SJCRH30 (cell line): ENCODE data around the gene DHX35. TPM values are rescaled to one million over a fixed set of nuclear protein-coding genes. Genes with fewer than 3 reads are reported as not detected.

Experiments
- DNase-seq, 2 experiments: peaks; one replicate each; pipeline ENCODE4 v3.0.0-alpha.2; 2015 to 2020
- H3K27ac ChIP-seq: fragments of 250-450 bp; sonication (Bioruptor Pico); 2 replicates; pipeline ENCODE4 v1.5.1; 2020; ENCODE audit warnings: mild to moderate bottlenecking, moderate library complexity
- H3K27me3 ChIP-seq: fragments of 250-450 bp; sonication (Bioruptor Pico); 2 replicates; pipeline ENCODE4 v1.5.1; 2020; ENCODE audit warnings: mild to moderate bottlenecking, moderate library complexity
- H3K36me3 ChIP-seq: fragments of 250-450 bp; sonication (Bioruptor Pico); 2 replicates; pipeline ENCODE4 v1.5.1; 2020; ENCODE audit warnings: mild to moderate bottlenecking, moderate library complexity
- H3K4me1 ChIP-seq: fragments of 250-450 bp; sonication (Bioruptor Pico); 2 replicates; pipeline ENCODE4 v1.5.1; 2020; ENCODE audit warnings: mild to moderate bottlenecking, moderate library complexity
- H3K4me3 ChIP-seq: fragments of 250-450 bp; sonication (Bioruptor Pico); 2 replicates; pipeline ENCODE4 v1.5.1; 2020; ENCODE audit warnings: mild to moderate bottlenecking, moderate library complexity
- H3K9me3 ChIP-seq: fragments of 250-450 bp; sonication (Bioruptor Pico); replicated peaks from 2 replicates; pipeline ENCODE4 v1.5.1; 2020; ENCODE audit warnings: mild to moderate bottlenecking, moderate library complexity
- total RNA-seq: library from RNA; depleted of rRNA; stranded (reverse); fragments of >200 nt; shearing (Covaris generic); gene quantifications from 2 replicates; pipeline ENCODE4 v1.2.3, GENCODE V29; 2014

Gene DHX35
- total RNA-seq, 1 experiment from 2014 or later, result 29.3 TPM

GRCh38 chr20:38932457-38933120 is 29.6 kb upstream of the DHX35 start:
- no peaks in the 10 kb centered on the region for H3K27me3 ChIP-seq
- H3K4me3 ChIP-seq, result no peak overlapping the region
- H3K27ac ChIP-seq, result no peak overlapping the region
- H3K4me1 ChIP-seq, result peaks cover 14% of the 10 kb centered on the region
- no peak for DNase-seq
- H3K9me3 ChIP-seq, result no peaks in the 10 kb centered on the region
- H3K36me3 ChIP-seq, result peaks cover 48% of the 10 kb centered on the region

DNA sequence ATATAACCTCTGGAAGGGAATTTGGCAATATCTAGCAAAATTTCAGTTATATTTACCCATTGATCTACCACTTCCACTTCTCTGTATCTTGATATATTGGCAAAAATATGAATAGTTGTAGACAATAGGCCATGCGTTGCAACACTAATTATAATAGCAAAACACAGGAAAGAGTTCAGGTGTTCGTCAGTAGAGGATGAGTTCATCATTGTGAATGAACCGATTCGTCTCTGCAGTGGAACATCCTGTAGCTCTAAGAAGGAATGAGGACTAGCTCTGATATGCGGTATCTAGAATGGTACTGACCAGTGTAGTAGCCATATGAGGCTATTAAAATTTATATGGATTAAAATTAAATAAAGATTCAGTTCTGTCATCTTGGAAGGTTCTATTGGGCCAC is 27.6 kb upstream of the DHX35 start:
- no peak for DNase-seq
- no peak overlapping the region for H3K4me3 ChIP-seq
- peaks cover 64% of the 10 kb centered on the region for H3K36me3 ChIP-seq
- no peaks in the 10 kb centered on the region for H3K27me3 ChIP-seq
- H3K4me1 ChIP-seq, result peaks cover 10% of the 10 kb centered on the region
- no peak overlapping the region for H3K27ac ChIP-seq
- H3K9me3 ChIP-seq, result no peaks in the 10 kb centered on the region

DNA sequence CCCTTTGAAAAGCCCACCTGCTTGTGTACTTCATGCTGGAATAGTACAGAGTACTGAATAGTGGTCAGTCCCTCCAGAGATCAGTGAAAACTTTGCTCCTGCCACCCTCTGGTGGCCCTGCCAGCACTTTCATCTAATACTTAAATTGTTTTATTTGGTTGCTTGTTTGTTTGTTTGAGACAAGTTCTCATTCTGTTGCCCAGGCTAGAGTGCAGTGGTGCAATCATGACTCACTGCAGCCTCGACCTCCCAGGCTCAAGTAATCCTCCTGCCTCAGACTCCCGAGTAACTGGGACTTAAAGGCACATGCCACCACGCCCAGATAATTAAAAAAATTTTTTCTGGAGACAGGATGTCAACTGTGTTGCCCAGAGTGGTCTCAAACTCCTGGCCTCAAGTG is 26.9 kb upstream of the DHX35 start:
- H3K4me3 ChIP-seq, result no peak overlapping the region
- no peak for DNase-seq
- H3K36me3 ChIP-seq, result peaks cover 65% of the 10 kb centered on the region
- no peak overlapping the region for H3K27ac ChIP-seq
- no peaks in the 10 kb centered on the region for H3K27me3 ChIP-seq
- no peaks in the 10 kb centered on the region for H3K9me3 ChIP-seq
- peaks cover 16% of the 10 kb centered on the region for H3K4me1 ChIP-seq

DNA sequence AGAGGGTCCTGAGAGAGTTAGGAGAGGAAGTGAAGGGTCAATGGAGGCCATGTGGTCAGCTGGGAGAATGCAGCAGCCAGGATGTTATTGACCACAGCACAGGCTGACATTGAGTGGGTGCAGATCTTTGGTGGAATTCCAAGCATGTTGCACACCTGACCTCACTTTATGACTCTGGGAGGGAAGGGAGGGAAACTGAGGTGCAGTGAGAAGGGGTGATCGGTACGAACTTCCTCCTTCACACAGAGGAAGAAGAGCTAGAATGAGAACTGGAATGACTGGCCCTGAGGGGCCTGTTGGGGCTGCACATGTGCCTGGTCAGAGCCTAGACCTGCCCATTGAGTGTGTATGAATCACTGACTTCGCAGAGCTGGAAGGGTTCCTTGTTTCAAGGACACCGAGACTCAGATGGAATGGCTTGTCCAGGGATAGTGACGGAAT is 26.2 kb upstream of the DHX35 start:
- peaks cover 16% of the 10 kb centered on the region for H3K4me1 ChIP-seq
- peaks cover 70% of the 10 kb centered on the region for H3K36me3 ChIP-seq
- no peak overlapping the region for H3K4me3 ChIP-seq
- no peaks in the 10 kb centered on the region for H3K27me3 ChIP-seq
- no peak overlapping the region for H3K27ac ChIP-seq
- DNase-seq, result no peak
- H3K9me3 ChIP-seq, result no peaks in the 10 kb centered on the region

DNA sequence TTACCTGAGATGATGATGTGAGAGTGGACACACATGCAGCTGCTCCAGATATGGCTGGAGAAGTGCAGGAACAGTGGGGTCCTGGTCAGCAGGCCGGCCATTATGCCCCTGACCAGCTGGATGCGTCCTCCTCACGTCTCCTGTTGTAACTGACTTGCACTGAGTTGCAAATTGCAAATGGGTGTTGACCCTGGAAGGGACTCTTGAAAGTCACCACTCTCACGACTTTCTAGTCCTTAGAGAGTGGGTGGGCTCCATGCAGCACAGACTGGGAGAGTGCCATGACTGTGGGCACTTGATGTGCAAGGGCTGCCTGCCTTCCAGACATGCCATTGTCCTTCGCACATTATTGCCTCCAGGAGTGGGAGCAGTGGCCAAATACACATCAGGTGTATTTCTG is 25.1 kb upstream of the DHX35 start:
- DNase-seq, result no peak
- no peaks in the 10 kb centered on the region for H3K27me3 ChIP-seq
- no peaks in the 10 kb centered on the region for H3K9me3 ChIP-seq
- H3K4me3 ChIP-seq, result no peak overlapping the region
- peaks cover 77% of the 10 kb centered on the region for H3K36me3 ChIP-seq
- H3K27ac ChIP-seq, result no peak overlapping the region
- peaks cover 16% of the 10 kb centered on the region for H3K4me1 ChIP-seq

DNA sequence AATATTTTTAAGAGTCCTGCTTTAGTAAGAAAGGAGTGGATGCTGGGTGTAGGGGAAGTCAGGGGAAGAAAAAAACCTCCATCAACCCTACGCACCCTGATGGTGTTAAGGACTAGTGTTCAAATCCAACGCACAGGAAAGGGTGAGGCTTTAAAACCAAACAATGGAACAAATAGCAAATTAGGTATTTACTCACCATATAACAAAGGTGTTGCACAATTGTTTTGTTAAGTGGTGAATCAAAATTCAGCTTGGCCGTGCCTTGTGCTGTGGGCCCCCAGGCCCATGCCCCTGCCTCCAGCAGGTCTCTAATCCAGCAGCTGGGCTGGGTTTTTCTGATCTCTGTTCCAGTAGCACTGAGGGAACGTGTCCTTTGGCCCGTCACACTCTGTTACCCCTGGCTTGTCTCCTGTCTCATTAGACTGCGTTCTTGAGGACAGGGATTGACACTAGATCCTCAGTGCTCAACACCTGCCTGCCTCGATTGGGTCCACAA is 24.1 kb upstream of the DHX35 start:
- H3K27ac ChIP-seq, result no peak overlapping the region

DNA sequence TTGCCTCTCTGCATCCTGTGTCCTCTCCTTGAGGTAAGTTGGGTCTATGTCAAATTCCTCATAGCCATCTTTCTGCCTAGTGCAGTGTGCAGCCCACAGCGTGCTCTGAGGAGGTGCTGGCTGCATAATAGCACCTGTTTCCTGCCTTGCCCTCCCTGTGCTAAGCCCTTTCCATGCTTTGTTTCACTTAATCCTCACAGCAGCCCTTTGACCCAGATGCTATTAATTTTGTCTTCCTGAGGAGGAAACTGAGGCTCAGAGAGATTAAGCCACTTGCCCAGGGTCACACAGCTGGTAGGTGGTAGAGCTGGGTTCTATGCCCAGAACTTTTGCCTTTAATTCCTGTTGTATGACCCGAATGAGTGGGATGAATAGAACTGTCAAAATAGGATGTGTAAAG is 22.5 kb upstream of the DHX35 start:
- peaks cover 90% of the 10 kb centered on the region for H3K36me3 ChIP-seq
- H3K4me1 ChIP-seq, result peaks cover 13% of the 10 kb centered on the region
- H3K9me3 ChIP-seq, result no peaks in the 10 kb centered on the region

More for the DNA sequence above, 24.1 kb upstream of the DHX35 start:
- Histone ChIP-seq H3K36me3 (peaks cover 84% of the 10 kb centered on the region), H3K4me3 (no peak overlapping the region), H3K27me3 (no peaks in the 10 kb centered on the region), H3K4me1 (peaks cover 13% of the 10 kb centered on the region), H3K9me3 (no peaks in the 10 kb centered on the region)
- DNase-seq, result no peak

GRCh38 chr20:38940644-38941043 is 21.5 kb upstream of the DHX35 start:
- H3K36me3 ChIP-seq, result peaks cover 88% of the 10 kb centered on the region
- H3K4me3 ChIP-seq, result no peak overlapping the region
- no peak overlapping the region for H3K27ac ChIP-seq
- no peaks in the 10 kb centered on the region for H3K9me3 ChIP-seq
- H3K27me3 ChIP-seq, result no peaks in the 10 kb centered on the region
- peaks cover 13% of the 10 kb centered on the region for H3K4me1 ChIP-seq
- DNase-seq, result no peak

More for the DNA sequence above, 22.5 kb upstream of the DHX35 start:
- no peak overlapping the region for H3K27ac ChIP-seq
- H3K27me3 ChIP-seq, result no peaks in the 10 kb centered on the region
- H3K4me3 ChIP-seq, result no peak overlapping the region
- no peak for DNase-seq

- Histone ChIP-seq H3K27ac (no peak overlapping the region), H3K36me3 (peaks cover 87% of the 10 kb centered on the region), H3K9me3 (no peaks in the 10 kb centered on the region), H3K27me3 (no peaks in the 10 kb centered on the region), H3K4me3 (no peak overlapping the region), H3K4me1 (peaks cover 13% of the 10 kb centered on the region)
- no peak for DNase-seq
These were observed 20.3 kb upstream of the DHX35 start for GRCh38 chr20:38941726-38942389.

DNA sequence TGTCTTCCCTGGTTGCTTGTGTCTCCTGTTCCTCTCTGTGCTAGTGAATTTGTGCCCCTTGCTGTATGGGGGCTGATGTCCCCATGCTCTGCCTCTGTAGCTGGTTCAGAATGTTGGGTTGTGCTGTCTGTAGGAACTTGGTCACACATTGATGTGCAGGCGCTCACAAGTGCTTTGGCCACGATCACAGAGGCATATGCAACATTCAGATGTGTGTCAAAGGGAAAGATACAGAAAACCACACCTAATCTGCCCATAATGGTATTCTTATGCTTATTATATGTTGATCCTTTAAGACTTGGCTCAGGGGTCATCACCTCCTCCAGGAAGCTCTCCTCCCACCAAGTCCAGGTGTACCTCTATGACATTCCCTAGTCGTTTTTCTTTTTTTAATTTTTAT is 17.1 kb upstream of the DHX35 start:
- Histone ChIP-seq H3K4me1 (peaks cover 1% of the 10 kb centered on the region), H3K27ac (no peak overlapping the region), H3K36me3 (peaks cover 93% of the 10 kb centered on the region), H3K9me3 (no peaks in the 10 kb centered on the region), H3K27me3 (no peaks in the 10 kb centered on the region), H3K4me3 (no peak overlapping the region)
- no peak for DNase-seq

- H3K27ac ChIP-seq, result no peak overlapping the region
- H3K27me3 ChIP-seq, result no peaks in the 10 kb centered on the region
- H3K9me3 ChIP-seq, result no peaks in the 10 kb centered on the region
- peaks cover 94% of the 10 kb centered on the region for H3K36me3 ChIP-seq
- no peak overlapping the region for H3K4me3 ChIP-seq
- no peaks in the 10 kb centered on the region for H3K4me1 ChIP-seq
- no peak for DNase-seq
These were observed 15.3 kb upstream of the DHX35 start for GRCh38 chr20:38946836-38947235.

GRCh38 chr20:38947931-38948362 is 14.2 kb upstream of the DHX35 start:
- no peak overlapping the region for H3K27ac ChIP-seq
- no peaks in the 10 kb centered on the region for H3K27me3 ChIP-seq
- DNase-seq, result no peak
- H3K4me3 ChIP-seq, result no peak overlapping the region
- no peaks in the 10 kb centered on the region for H3K4me1 ChIP-seq
- H3K36me3 ChIP-seq, result peaks cover 94% of the 10 kb centered on the region
- no peaks in the 10 kb centered on the region for H3K9me3 ChIP-seq

DNA sequence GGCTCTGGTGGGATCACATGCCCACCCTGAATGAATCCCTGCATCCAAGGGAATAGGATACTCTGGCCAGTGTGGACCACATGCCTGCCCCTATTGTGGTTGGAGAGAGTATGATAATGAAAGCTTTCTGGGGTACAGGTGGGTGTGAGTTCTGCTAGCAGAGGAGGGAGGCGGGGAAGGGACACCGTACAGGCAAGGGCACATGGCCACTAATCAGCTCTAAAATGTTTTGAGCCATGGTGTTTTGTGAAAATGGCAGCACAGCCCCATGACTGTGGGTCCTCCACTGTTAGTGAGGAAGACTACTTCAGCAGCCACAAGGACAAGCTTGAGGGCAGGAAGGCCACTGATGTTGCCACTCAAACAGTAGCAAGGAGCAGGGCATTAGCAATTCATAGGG is 11.9 kb upstream of the DHX35 start:
- Histone ChIP-seq H3K27me3 (no peaks in the 10 kb centered on the region), H3K27ac (no peak overlapping the region), H3K4me1 (no peaks in the 10 kb centered on the region), H3K9me3 (no peaks in the 10 kb centered on the region), H3K4me3 (no peak overlapping the region), H3K36me3 (peaks cover 85% of the 10 kb centered on the region)
- DNase-seq, result no peak

- no peaks in the 10 kb centered on the region for H3K27me3 ChIP-seq
- DNase-seq, result no peak
- peaks cover 78% of the 10 kb centered on the region for H3K36me3 ChIP-seq
- no peaks in the 10 kb centered on the region for H3K4me1 ChIP-seq
- no peak overlapping the region for H3K4me3 ChIP-seq
- H3K27ac ChIP-seq, result no peak overlapping the region
- H3K9me3 ChIP-seq, result no peaks in the 10 kb centered on the region
These were observed 10.5 kb upstream of the DHX35 start for GRCh38 chr20:38951611-38952010.

DNA sequence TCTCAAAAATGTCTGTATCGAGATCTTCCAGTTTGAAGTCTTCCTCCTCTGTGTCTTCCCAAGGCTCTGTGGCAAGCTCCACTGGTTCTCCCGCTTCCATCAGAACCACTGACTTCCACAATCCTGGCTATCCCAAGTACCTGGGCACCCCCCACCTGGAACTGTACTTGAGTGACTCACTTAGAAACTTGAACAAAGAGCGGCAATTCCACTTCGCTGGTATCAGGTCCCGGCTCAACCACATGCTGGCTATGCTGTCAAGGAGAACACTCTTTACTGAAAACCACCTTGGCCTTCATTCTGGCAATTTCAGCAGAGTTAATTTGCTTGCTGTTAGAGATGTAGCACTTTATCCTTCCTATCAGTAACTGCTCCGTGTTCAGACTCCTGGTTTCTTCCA is 10.0 kb upstream of the DHX35 start:
- Histone ChIP-seq H3K27ac (no peak overlapping the region), H3K9me3 (no peaks in the 10 kb centered on the region), H3K4me1 (no peaks in the 10 kb centered on the region), H3K4me3 (no peak overlapping the region), H3K27me3 (no peaks in the 10 kb centered on the region), H3K36me3 (peaks cover 72% of the 10 kb centered on the region)
- DNase-seq, result no peak
